Ishikawa (cell line): Measurements from ENCODE around the gene SCN8A.

Experiments used
- CEBPB ChIP-seq: IDR thresholded peaks from 2 replicates; pipeline ENCODE4 v1.6.1; 2012
- CREB1 ChIP-seq: IDR thresholded peaks from 2 replicates; pipeline ENCODE4 v1.6.1; 2012; ENCODE audit warnings: low read depth
- EGR1 ChIP-seq: IDR thresholded peaks from 2 replicates; pipeline ENCODE4 v1.6.1; 2012
- EP300 ChIP-seq: IDR thresholded peaks from 2 replicates; pipeline ENCODE4 v1.6.1; 2012; ENCODE audit warnings: borderline replicate concordance
- FOXM1 ChIP-seq: IDR thresholded peaks from 2 replicates; pipeline ENCODE4 v1.6.1; 2012; ENCODE audit warnings: low read depth, borderline replicate concordance
- NFIC ChIP-seq: IDR thresholded peaks from 2 replicates; pipeline ENCODE4 v1.6.1; 2012
- RAD21 ChIP-seq: IDR thresholded peaks from 2 replicates; pipeline ENCODE4 v1.6.1; 2012; ENCODE audit warnings: low read depth
- TAF1 ChIP-seq: IDR thresholded peaks from 2 replicates; pipeline ENCODE4 v1.6.1; 2012; ENCODE audit warnings: low read depth, mild to moderate bottlenecking
- TCF12 ChIP-seq: IDR thresholded peaks from 2 replicates; pipeline ENCODE4 v1.6.1; 2012; ENCODE audit warnings: low read depth
- TEAD4 ChIP-seq: IDR thresholded peaks from 2 replicates; pipeline ENCODE4 v1.6.1; 2012
- YY1 ChIP-seq: IDR thresholded peaks from 2 replicates; pipeline ENCODE4 v1.6.1; 2012; ENCODE audit warnings: low read depth
- ZBTB7A ChIP-seq: IDR thresholded peaks from 2 replicates; pipeline ENCODE4 v1.6.1; 2012; ENCODE audit warnings: low read depth
- TF ChIP-seq, protein P1 (sequence below): IDR thresholded peaks from 2 replicates; pipeline ENCODE4 v1.6.1; 2012; ENCODE audit warnings: low read depth, mild to moderate bottlenecking
- TF ChIP-seq, protein P2 (sequence below): IDR thresholded peaks from 2 replicates; pipeline ENCODE4 v1.6.1; 2012
- TF ChIP-seq, protein P3 (sequence below): IDR thresholded peaks from 2 replicates; pipeline ENCODE4 v1.6.1; 2012

Gene SCN8A

DNA sequence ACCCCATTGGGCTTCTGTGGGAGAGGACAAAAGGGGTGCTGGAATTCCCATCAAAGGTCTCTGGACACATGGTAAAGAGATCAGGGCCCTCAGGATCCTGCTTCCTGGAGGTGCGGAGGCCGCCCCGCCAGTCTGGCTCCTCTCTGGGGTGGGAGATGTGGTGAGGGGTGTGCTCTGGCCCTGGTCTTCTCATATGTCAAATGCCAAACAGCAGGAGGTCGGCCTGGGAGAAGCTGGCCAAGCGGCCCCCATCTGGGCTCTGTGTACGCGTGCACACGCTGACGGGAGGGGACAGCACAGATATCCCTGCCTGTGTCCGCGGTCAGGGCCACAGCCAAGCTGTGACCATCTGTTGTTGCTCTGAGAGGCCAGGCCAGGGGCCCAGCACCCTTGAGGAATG lies 243.4 kb downstream of the SCN8A start:
- TF ChIP-seq, protein P1, sequence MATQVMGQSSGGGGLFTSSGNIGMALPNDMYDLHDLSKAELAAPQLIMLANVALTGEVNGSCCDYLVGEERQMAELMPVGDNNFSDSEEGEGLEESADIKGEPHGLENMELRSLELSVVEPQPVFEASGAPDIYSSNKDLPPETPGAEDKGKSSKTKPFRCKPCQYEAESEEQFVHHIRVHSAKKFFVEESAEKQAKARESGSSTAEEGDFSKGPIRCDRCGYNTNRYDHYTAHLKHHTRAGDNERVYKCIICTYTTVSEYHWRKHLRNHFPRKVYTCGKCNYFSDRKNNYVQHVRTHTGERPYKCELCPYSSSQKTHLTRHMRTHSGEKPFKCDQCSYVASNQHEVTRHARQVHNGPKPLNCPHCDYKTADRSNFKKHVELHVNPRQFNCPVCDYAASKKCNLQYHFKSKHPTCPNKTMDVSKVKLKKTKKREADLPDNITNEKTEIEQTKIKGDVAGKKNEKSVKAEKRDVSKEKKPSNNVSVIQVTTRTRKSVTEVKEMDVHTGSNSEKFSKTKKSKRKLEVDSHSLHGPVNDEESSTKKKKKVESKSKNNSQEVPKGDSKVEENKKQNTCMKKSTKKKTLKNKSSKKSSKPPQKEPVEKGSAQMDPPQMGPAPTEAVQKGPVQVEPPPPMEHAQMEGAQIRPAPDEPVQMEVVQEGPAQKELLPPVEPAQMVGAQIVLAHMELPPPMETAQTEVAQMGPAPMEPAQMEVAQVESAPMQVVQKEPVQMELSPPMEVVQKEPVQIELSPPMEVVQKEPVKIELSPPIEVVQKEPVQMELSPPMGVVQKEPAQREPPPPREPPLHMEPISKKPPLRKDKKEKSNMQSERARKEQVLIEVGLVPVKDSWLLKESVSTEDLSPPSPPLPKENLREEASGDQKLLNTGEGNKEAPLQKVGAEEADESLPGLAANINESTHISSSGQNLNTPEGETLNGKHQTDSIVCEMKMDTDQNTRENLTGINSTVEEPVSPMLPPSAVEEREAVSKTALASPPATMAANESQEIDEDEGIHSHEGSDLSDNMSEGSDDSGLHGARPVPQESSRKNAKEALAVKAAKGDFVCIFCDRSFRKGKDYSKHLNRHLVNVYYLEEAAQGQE: no peak
- TF ChIP-seq ZBTB7A: 0 out of 2 replicates have a peak, but pooled peaks have one; percentile 49

DNA sequence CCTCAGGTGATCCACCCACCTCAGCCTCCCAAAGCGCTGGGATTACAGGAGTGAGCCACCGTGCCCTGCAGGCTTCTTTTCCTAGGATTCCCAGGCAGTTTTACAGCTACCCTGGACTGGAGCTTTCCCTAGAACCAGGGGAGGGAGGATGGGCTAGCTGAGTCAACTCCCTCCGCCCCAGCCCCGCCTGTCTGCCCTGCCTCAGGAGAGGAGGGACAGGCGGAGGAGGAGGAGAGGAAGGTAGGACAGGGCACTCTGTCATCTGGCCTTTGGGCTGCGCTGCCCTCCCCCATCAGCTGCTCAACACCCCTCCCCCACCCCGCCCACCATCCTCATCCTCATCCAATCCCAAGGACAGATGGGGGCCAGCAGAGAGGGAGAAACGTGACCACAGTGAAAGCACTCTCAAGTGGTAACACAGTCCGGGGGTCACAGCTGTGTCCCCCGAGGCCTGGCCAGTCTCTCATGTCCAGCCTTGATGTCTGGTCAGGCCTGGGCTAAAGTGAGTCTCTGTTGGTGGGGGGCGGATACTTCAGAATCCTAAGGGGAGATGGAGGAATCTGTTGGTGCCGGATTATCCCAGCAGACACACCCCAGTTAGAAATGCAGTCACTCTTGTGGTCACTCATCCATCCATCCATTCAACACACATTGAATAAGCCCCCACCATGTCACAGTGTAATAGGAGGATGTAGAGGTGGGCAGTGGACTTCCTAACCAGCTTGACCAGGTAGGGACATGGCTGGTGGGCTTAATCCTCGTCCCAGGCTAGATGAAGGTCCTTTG lies 245.2 kb downstream of the SCN8A start:
- TF ChIP-seq EGR1 (no peak), YY1 (no peak), TAF1 (no peak), RAD21 (no peak), FOXM1 (no peak), CREB1 (no peak), ZBTB7A (no peak), TCF12 (no peak), EP300 (no peak), TEAD4 (no peak), CEBPB (no peak)
- TF ChIP-seq, protein P1: no peak
- TF ChIP-seq, protein P2, sequence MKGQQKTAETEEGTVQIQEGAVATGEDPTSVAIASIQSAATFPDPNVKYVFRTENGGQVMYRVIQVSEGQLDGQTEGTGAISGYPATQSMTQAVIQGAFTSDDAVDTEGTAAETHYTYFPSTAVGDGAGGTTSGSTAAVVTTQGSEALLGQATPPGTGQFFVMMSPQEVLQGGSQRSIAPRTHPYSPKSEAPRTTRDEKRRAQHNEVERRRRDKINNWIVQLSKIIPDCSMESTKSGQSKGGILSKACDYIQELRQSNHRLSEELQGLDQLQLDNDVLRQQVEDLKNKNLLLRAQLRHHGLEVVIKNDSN: no peak
- TF ChIP-seq, protein P3, sequence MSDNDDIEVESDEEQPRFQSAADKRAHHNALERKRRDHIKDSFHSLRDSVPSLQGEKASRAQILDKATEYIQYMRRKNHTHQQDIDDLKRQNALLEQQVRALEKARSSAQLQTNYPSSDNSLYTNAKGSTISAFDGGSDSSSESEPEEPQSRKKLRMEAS: no peak

DNA sequence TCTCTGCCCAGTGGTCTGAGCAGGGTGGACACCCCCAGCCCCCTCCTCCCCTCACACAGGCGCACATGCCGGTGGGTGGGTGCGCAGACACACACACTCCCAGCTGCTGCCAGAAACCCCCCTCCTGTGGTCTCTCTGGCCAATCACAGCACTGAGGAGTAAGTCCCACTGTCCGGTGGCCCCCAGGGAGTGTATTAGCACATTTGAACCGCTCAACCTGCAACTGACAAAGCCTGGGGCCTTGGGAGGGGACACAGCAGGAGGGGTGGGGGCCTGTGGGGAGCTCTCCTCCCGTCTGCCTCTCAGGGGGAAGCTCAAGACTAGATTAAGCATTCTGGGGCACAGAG lies 245.8 kb downstream of the SCN8A start:
- TF ChIP-seq RAD21: no peak
- TF ChIP-seq EP300: no peak
- no peak for TF ChIP-seq FOXM1
- TF ChIP-seq, protein P3: no peak
- TF ChIP-seq CREB1: no peak
- TF ChIP-seq YY1: no peak
- TF ChIP-seq ZBTB7A: no peak
- no peak for TF ChIP-seq CEBPB
- TF ChIP-seq, protein P2: no peak
- no peak for TF ChIP-seq TAF1
- TF ChIP-seq TCF12: no peak
- TF ChIP-seq, protein P1: no peak
- no peak for TF ChIP-seq NFIC
- TF ChIP-seq EGR1: no peak
- no peak for TF ChIP-seq TEAD4

DNA sequence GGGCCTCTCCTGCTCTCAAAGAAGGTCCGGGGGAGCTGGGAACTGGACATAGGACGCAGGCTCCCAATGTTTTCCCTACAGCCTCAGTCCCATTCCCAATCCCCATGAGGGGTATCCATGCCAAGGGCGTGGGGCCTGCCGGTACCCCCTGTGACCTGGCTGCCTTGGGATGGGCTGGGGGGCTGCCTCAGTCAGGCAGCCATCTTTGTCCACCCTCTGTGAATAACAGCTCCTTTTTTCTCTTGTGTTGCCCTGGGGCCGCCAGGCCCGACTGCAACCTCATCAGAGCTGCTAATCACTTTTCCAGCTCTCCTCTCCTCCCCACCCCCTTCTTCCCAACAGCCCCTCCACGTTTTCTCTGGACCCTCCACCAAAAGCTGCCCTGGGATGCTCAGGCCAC lies 246.3 kb downstream of the SCN8A start:
- TF ChIP-seq EGR1: no peak
- no peak for TF ChIP-seq TAF1
- TF ChIP-seq, protein P3: no peak
- TF ChIP-seq CEBPB: no peak
- TF ChIP-seq CREB1: no peak
- TF ChIP-seq, protein P2: no peak
